Hematopoietic multipotent progenitor cell (in vitro differentiated cells): Measurements from ENCODE around the gene SERINC2. TPM values are rescaled to one million over a fixed set of nuclear protein-coding genes. Genes with fewer than 3 reads are reported as not detected.
A peak's percentile ranks its signal among the peaks of the same experiment; 100 is the strongest.

Source experiments
- DNase-seq, 3 donors: peaks; one replicate each; pipeline ENCODE4 v3.0.0-alpha.2; 2011 to 2015; ENCODE audit warnings: low read depth in 2 of 3, low spot score in 2 of 3
- total RNA-seq: library from RNA; depleted of rRNA; stranded (reverse); fragments of >200 nt; gene quantifications from one replicate; pipeline ENCODE4 v1.2.3, GENCODE V29; 2012

SERINC2 gene
- total RNA-seq, 1 donor: 0.54 TPM

DNA sequence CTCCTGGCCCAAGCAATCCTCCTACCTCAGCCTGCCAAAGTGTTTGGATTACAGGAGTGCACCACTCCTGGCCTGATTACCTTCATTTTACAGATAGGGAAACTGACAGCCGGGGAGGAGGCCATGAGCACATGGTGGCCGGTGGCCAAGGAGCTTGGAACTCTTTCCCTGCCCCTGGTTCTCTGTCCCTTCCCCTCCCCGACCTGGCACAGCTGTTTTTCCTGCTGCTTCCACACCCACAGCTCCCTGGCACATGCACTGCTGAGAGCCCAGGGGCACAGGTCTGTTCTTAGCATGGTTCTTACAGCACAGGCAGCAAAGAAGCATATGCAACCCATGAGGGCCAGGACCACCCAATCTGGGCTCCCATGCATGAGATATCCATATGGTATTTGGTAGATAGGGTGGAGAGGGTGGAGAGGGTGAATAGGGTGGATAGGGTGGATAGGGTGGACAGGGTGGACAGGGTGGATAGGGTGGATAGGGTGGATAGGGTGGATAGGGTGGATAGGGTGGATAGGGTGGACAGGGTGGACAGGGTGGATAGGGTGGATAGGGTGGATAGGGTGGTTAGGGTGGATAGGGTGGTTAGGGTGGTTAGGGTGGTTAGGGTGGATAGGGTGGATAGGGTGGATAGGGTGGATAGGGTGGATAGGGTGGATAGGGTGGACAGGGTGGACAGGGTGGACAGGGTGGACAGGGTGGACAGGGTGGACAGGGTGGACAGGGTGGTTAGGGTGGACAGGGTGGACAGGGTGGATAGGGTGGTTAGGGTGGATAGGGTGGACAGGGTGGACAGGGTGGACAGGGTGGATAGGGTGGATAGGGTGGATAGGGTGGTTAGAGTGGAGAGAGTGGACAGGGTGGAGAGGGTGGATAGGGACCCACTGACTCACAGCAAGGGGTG lies 18.6 kb downstream of the SERINC2 start:
- peak in 1 of 3 donors; percentile 39 for DNase-seq

DNA sequence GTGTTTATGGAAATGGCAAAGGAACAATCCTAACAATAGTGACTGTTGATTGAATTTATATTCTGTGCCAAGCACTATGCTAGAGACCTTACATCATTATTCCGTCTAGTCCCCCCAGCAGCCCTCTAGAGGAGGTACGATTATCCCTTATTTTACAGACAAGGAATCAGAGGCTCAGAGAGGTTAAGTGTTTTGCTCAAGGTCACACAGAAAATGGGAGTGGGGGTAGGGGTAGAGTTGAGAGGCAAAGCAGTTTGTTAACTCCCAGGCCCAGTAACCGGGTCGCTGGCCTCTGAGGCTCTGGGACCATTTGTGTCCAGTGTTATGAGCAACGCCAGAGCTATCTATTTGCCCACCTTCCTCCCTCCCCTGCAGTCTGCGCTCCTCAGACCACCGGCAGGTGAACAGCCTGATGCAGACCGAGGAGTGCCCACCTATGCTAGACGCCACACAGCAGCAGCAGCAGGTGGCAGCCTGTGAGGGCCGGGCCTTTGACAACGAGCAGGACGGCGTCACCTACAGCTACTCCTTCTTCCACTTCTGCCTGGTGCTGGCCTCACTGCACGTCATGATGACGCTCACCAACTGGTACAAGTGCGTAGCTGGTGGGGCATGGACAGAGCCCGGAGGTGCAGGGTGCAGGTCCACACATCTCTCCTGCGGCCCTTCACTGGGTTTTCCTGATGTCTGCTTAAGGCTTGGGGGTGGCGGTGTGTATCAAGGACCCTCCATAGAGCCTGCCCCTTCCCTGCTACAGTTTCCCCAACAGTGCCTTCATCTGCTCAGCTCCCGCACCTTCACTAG lies 19.8 kb downstream of the SERINC2 start:
- DNase-seq: no peak

DNA sequence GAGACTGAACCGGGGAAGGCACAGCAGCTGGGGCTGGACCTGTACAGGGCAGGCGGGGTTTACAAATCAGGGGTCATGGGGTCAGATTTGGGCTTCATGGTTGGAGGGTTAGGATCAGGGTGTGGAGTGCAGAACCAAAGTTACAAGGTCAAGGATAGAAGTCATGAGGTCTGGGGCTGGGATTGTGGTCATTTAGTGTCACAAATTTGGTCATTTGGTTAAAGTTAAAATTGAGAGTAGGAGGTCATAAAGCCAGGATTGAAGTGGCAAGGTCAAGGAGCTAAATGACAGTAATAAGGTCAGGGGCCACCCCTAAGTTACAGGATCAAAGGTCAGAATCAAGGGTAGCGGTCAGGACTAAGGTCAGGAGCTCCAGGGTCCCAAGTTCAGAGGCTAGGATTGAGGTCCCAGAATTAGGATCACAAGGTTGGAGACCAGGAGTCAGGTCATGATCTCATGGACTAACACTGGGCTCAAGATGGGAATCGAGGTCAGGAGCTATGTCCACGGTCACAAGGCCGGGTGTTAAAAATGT lies 20.4 kb downstream of the SERINC2 start:
- no peak for DNase-seq

DNA sequence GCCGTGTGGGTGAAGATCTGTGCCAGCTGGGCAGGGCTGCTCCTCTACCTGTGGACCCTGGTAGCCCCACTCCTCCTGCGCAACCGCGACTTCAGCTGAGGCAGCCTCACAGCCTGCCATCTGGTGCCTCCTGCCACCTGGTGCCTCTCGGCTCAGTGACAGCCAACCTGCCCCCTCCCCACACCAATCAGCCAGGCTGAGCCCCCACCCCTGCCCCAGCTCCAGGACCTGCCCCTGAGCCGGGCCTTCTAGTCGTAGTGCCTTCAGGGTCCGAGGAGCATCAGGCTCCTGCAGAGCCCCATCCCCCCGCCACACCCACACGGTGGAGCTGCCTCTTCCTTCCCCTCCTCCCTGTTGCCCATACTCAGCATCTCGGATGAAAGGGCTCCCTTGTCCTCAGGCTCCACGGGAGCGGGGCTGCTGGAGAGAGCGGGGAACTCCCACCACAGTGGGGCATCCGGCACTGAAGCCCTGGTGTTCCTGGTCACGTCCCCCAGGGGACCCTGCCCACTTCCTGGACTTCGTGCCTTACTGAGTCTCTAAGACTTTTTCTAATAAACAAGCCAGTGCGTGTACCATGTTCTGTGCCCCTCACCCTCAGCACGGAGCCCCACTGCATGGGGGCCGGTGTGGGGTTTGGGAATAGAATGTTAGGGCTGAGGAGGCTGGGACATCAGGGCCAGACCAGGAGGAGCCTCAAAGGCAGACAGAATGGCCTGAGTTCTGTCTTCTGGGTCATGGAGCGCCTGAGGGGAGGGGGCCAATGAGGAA lies 21.3 kb downstream of the SERINC2 start:
- no peak for DNase-seq

DNA sequence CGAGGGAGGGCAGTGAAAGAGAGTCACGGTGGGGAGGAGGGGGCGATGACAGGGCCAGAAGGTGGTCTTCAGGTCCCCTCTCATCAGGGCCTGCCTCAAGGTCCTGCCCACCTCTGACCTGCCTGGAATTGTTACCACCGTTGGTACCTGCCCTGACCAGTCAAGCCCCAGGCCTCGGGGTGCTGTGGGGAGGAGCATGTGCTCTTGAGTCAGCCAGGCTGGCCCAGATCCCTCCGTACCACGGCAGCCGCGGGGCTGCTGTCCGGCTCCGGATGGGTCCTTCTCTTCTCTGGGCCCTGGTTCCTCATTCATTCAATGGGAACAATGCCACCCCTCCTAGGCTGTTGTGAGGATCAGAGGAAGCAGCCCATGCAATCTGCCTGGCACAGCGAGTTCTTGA lies 22.0 kb downstream of the SERINC2 start:
- DNase-seq: no peak

DNA sequence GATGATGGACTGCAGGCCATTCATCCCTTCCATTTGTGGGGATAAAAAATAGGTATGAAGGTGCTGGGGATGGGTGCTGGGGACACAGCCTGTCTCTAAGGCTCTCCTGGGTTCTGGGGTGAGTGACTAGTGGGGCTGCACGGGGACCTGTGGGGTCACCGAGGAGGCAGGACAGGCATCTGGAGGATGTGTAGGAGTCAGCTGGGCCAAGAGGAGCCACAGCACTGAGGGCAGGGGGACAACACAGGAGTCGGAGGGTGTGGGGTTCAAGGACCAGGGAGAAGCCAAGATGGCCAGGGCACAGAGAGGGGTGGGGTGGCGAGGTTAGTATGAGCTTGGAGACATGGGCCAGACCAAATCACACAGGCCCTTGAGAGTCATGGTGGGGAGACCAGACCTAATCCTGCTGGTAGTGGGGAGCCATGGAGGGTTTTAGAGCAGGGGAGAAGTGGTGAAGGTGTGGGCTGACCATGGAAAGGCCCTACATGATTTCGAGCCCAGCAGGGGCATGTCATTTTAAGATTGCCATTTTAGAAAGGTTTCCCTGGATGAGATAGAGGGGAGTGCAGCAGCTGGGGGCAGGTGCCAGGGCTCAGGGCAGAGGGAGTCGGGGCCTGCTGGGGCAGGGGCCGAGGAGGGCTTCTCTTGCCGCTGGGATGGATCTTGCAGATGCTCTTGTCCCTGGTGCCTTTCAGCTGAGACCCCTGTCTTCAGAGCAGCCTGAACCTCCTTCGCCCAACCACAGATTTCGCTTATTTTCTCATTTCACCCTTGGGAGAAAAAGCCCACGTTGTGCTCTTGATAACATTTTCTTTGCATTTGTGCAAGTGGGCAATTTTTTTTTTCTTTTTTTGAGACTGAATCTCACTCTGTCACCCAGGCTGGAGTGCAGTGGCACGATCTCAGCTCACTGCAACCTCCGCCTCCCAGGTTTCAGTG lies 22.7 kb downstream of the SERINC2 start:
- DNase-seq: no peak

DNA sequence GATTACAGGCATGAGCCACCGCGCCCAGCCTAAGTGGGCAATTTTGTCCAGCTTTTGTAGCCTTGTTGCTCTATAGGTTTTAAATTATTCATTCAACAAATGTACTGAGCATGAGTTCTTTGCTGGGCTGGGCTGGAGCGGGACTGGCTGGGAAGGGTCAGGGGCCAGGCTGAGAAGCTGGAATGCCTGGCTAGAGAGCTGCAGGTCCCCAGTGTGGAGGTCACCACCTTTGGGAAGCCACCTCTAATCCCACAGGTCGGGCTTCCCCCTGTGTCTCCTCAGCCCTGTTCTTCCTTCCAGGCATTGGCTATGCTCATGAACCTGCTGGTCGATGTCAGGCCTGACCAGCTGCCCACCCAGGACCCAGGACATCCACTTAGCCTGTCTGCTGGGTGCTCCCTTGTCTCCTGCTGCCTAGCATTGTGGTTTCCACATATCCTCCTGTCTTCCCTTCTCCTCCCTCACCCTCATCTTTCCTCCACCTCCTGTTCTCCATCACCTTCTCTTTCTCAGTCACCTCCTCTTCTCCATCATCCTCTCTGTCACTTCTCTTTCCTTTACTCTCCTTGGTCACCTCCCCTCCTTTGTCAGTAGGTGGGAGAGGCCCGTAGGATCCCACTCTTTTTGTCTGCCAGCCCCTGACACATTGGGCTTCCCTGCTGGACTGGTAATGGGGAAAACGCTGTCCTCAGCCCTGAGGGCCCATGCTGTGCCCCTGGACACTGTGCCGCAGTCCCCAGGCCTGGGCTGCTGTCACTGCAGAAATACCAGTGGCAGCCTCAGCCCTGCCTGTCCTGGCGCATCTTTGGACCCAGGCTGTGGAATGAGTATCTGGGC lies 23.8 kb downstream of the SERINC2 start:
- DNase-seq: no peak

DNA sequence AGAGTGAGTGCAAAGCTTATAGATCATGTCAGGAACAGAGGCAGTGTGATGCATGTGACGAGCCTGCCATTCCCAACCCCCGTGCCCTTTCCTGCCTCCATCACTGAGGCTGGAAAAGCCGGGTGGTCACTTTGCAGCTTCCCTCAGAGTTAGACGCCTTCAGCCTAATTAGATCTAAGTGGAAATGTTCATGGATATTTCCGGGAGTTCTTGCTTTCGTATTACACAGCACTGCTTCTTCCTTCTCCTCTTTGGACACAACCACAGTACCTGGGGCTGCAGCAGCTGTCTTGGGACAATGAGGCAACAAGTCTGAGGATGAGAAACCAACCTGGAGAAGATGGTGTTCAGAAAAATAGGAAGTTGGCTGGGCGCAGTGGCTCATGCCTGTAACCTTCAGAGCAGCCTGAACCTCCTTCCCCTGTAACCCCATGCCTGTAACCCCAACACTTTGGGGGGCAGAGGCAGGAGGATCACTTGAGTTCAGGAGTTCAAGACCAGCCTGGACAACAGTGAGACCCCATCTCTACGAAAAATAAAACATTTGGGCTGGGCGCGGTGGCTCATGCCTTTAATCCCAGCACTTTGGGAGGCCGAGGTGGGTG lies 24.5 kb downstream of the SERINC2 start:
- DNase-seq: no peak

DNA sequence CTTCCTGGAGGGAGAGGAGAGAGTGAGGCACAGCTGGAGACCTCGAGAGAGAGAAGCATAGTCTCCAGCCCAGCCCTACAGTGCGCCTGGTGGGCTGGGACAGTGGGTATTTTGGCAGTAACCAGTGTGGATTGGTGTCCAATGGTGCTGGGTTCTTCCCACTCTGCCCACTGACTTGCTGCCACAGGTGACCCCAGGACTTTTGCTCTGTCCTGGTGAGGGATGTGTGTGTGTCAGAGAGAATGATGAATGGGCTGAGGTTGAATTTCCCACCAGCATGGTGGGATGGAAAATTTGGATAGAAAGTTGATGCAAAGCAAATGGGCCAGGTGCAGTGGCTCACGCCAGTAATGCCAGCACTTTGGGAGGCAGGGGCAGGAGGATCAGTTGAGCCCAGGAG lies 26.3 kb downstream of the SERINC2 start:
- DNase-seq: no peak

DNA sequence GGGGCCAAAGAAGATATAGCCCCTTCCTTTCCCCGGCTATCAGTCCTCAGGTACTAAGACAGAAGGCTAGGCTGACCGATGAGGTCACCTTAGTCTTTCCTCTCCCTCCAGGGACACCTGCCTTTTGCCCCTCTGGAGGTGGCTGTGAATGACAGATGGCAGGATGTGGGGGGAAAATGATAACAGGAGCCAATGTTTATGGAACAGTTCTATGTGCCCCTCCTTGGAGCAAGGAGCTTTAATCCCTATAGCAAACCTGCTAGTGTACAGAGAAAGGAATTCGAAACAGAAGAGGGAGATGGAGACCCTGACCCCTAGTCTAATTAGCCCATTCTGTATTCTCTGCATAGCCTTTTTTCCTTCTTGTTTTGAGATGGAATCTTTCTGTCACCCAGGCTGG lies 28.1 kb downstream of the SERINC2 start:
- no peak for DNase-seq

DNA sequence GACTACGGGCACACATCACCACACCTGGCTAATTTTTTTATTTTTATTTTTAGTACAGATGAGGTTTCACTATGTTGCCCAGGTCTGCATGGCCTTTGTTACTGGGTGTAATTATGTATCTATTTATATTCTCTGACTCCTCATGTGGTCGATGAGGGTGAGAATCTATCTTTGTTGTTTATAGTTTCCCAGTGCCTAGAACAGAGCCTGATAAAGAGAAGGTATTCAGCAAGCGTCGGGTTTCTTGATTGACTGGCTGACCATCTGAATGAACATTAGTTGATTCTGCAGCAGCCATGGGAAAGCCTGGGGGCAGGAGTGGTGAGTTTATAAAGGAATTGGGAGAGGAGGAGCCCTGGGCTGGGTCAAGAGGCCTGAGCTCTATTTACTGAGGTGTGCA lies 28.5 kb downstream of the SERINC2 start:
- no peak for DNase-seq

DNA sequence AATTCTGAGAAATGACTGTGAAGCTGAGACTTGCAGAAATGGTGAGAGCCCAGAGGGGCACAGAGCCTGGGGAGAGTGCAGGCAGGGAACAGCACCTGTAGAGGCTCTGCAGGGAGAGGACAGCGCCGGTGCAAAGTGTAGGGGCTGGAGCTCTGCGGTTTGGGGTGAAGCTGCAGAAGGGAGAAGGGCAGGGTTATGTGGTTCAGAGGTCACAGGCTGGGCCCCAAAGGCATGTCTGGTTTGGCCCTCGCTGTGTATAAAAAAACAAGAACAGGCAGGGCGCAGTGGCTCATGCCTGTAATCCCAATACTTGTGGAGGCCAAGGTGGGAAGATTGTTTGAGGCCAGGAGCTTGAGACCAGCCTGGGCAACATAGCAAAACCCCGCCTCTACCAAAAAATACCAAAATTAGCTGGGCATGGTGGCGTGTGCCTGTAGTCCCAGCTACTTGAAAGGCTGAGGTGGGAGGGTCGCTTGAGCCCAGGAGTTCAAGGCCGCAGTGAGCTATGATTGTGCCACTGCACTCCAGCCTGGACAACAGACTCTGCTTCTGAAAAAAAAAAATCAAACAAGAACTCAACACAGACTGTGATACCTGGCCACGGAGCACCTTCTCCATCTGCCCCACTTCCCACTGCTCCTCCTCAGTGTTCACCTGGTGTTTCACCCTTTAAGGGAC lies 29.1 kb downstream of the SERINC2 start:
- no peak for DNase-seq

DNA sequence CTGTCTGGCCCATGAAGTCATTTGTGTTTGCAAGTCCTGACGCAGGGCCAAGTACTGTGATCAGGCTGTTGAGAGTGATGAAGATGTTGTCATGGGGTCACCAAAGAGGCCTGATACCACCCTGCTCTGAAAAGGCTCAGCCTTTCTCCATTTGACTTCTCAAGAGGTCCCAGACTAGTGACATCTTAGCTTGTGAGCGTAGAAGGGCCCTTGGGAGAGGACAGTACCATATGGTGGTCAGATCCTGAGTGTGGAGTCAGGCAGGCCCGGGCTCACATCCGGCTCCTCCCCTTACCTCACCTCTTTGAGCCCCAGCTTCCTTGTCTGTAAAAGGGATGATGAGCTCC lies 29.6 kb downstream of the SERINC2 start:
- no peak for DNase-seq

DNA sequence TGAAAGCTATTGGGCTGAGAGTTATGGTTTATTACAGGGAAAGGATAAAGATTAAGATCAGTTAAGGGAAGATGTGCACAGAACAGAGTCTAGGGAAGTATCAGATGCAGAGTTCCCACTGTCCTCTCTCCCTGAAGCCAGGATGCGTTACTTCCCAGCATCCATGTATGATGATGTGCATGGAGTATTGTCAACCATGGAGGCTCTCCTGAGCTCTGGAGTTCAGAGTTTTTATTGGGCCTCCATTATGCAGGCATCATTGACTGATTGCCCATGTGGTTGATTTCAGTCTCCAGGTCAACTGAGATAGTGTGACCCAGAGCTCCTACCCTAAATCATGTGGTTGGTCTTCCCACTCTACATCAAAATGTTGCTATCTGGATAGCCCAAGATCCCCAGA lies 30.7 kb downstream of the SERINC2 start:
- DNase-seq: no peak

DNA sequence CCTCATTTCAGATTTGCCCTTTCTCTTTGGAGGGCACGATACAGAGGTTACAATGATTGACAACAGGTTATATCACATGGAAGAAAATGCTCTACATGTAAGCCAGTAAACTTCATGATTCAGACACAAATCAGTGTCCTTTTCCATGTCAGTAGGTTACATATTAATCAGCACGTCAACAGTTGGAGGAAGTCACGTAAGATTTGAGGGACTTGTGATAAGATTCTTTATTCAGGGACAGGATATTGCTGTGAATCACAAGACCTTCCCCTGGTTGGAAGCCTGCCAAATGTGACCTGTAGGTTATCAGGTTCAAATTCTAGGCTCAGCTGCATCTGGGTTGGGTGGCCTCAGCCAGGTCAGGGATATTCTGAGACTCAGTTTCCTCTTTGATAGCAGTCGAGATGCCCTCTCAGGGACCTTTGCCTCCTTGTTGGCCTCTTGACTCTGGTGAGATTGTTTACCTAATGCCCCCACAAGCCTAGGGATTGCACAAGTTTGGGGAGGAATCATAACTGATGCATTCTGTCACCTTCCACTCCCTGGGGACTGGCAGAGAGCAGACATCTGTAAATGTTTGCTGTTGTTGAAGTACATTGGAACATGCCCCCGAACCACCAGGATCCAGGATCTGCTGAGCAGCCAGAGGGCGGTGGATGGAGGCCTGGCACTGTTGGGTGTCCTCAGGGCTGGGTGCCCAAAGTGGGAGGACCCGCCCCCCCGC lies 31.9 kb downstream of the SERINC2 start:
- DNase-seq: peak in 1 of 3 donors; percentile 30

DNA sequence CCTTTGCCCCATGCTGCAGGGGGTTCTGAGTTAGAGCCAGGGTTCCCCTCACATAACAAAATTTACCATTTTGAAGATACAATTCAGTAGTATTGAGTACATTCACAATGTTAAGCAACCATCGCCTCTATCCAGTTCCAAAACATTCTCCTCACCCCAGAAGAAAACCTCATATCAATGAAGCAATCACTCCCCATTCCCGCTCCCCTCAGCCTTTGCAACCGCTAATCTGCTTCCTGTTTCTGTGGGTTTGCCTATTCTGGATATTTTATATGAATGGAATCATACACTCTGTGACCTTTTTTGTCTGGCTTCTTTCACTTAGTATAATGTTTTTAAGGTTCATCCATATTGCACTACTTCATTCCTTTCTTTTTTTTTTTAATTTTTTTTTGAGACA lies 32.9 kb downstream of the SERINC2 start:
- no peak for DNase-seq

DNA sequence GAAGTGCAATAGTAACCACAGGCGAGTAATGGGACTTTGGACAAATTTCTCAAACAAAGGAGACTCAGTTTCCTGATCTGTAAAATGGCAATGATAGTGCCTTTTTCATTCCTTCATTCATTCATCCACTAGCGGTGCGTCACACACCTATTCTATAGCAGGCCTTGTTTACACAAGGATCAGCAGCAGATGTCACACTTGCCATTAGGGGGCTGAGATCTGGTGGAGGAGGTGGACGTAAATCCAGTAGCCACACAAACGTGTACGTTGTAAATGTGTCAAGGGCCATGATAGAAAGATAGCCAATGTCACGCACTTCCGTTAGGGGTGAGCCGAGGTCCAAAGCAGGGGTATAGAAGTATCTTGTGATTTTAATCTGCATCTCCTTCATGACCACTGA lies 34.2 kb downstream of the SERINC2 start:
- DNase-seq: no peak
